Stimulated activated CD4-positive, alpha-beta T cell treated with anti-CD3 and anti-CD28 coated beads, TNF-alpha, amount 100 ng/mL, for 4 hours (primary cell): ENCODE data around the gene DCAF4.
A peak's percentile ranks its signal among the peaks of the same experiment; 100 is the strongest.

ENCODE experiments used
- DNase-seq, 3 experiments: peaks; one replicate each; pipeline ENCODE4 v3.0.0-alpha.2; 2020; ENCODE audit warnings: low read depth in 3 of 3

DCAF4 gene

DNA sequence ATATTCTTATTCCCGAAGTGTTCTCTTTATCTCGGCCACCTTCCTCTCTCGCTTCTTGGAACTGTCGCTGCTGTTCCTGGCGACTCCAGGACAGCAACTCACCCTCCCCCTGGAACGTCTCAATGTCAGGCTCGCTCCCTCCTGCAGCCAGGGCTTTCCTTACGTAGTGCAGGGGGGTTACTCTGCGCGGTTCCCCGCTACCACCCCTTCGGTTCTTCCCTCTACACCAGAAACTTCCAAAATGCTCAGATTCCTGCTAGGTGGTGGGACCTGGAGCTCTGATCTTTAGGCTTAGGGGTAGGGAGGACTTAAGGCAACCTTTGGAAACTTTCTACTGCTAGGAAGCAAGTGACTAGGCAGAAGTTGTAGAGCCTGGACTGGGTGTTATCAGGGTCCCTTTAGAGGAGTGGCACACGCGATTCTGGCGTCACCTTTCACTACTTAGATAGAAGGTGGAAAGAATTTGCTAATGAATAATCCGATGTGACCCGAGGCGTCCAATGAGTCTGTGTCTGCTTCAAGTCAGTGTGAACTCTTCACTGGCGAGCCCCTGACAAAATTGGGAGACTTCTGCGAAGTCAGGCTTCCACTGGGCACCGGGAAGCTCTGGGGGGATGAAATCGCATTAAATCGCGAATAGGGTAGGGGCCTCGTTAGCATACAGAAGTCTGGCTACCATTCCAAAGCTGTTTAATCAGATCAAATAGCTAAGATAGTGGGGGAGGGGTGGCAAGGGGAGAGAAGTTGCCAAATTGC lies 31.5 kb upstream of the DCAF4 start:
- no peak for DNase-seq

DNA sequence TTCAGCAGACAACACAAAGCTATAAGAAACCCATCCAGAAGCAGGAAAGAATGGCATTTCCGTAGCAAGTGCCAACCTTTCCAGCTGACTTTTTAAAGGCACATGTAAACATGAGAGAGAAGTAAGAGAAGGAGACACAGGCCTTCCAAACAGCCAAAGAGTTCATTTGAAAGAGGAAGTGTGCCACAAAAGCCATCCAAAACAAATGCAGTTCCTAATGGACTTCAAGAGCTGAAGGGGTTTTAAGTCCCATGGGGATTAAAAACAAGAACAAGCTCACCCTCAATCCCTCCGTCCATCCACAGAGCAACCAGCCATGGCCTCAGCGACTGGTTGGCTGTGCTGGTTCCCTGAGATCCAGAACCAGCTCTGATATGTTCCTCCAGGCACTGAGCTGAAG lies 27.8 kb upstream of the DCAF4 start:
- DNase-seq: no peak

DNA sequence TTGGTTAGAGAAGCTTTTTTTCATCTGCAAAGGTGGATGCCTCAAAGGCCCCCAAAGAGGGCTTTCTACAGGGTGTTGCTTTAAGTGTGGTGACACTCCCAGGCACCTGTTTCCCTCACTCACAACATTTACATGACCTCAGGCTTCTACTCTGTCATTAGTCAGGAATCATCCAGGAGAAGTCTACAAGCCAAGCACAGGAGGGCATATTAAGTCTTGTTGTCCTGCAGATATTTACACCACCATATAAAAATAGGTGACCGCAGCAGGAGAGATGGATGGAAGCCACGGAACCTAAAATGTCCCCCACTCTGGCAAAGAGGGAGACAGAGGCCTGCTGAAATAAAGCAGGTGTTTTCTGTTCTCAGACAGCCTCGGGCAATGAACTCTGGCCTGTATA lies 24.9 kb upstream of the DCAF4 start:
- DNase-seq: no peak

DNA sequence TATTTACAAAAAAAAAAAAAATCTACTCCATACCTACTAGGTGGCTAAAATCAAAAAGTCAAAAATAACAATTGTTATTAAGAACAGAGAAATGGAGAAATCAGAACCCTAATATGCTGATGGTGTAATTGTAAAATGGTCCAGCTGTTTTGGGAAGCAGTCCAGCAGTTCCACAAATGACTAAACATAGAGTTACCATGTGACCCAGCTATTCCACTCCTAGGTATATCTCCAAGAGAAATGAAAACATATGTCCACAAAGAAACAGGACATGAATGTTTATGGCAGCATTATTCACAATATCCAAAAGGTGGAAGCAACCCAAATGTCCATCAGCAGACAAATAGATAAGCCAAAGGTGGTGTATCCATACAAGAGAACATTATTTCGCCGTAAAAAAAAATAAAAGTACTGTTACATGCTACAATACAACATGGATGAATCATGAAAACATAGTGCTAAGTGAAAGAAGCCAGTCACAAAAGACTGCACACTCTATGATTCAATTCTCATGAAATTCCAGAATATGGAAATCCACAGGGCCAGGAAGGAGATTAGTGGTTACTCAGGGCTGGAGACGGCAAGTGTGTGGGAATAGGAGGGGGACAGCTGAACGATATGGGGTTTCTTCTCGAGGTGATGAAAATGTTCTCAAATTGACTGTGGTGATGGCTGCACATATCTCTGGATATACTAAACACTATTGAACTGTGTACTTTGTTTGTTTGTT lies 23.3 kb upstream of the DCAF4 start:
- DNase-seq: no peak

DNA sequence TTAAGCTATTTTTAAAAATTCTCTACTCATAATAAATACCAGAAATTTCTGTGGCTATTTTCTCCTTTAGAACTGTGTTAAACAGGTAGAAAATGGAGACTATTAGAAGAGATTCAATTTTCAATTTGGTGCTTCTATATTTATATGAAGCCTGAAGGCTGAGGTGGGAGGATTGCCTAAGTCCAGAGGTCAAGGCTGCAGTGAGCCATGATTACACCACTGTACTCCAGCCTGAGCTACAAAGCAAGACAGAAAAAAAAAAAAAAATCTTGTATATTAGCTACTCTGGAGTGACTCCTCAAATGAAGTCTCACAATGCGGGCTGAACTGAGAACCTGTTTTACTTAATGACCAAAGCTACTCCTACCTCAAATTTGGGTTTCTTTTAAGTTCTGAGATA lies 22.5 kb upstream of the DCAF4 start:
- DNase-seq: no peak

DNA sequence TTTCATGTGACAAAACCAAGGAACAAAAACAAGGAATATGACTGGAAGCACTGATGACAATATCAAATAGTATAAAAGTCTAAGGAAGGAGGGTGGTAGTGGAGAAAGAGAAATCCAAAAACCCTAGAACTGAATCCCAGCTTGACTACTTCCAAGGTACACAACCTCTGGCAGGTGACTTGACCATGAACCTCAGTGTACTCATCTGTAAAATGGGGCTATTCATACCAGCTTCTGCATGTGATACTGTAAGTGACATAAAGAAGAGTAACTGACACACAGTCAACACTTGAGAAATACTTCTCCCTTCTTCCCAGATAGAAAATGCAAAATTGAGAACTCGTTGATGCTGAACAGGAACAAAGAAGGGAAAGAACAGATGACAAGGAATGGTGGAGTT lies 22.0 kb upstream of the DCAF4 start:
- DNase-seq: no peak

DNA sequence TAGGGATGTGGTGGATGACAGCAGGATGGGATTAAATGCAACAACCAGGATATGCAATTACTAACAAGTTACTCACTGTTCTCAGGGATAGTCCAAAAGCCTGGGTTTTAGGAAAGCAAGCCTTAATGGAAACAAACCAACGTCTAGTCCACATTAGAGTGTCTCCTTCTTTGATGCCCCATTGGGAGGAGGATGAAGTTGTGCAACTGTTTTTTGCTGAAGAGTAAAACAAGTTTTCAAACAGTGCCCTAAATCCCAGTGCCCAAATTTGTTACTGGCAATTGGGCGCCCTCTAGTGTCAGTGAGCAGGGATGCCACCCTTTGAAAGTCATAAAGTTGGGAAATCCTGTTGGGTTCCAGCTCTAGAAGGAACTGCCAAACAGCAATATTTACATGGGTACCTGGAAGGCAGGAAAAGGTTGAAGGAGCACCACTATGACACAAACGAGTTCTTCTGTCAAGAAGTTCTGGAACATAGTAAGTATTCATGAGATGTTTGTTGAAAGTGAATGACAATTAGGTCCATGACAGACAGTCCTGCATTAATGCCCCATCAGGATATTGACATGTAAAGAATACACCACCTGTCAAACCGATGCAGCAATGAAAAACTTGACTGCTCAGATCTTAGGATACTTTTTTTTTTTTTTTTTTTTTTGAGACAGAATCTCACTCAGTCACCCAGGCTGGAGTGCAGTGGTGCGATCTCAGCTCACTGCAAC lies 21.3 kb upstream of the DCAF4 start:
- peak in 2 of 3 experiments; percentile 27 to 52 for DNase-seq

DNA sequence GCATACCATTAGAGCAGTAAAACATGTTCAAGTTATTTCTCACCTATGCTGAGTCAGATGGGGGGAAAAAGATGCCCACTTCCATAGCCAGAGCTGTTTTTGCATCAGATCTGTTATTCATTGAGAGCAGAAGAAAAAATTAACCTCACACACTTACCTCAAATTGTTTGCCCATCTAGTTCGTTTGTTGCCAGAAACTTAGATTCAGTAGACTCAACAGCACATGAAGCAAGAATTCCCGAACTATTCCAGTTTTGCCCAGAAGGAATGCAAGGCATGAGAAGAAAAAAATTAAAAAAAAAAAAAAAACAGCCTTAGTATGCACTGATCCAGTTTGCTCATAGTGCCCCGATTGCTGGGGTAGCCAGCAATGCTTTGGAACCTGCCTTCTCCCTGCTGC lies 19.9 kb upstream of the DCAF4 start:
- DNase-seq: no peak

DNA sequence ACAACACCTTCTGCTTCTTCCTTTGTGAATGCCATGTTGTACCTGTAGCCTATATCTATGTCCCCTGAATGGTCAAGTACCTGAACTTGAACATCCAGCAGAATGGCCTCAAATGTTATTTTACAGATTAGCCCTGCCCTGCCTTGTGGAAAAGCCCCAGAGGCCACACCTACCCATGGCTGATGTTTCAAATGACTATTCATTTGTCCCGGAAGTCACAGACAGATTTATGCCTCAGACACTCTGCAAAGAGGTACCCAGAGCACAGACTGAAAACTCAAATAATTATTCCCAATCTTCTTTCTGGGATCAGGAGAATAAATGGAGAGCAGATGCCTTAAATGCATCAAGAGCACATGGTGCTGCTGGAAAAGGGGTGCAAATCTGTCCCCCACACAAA lies 19.4 kb upstream of the DCAF4 start:
- no peak for DNase-seq

DNA sequence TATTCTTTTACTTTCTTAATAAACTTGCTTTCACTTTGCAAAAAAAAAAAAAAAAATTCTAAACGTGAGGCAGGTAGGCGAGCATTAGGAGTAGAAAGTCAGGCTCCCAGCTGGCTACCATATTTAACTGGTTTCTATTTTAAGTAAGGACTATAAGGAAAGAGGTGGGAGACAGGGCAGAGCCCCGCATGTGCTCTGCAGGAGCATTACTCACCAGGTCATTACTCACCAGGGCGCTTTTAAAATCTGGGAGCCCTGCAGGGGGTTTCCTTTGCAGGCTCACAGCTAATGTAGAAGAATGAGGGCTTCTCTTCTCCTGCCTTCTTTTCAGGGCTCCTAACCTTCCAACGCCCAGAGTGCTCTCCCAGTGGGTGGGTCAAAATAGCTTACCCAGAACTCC lies 18.4 kb upstream of the DCAF4 start:
- DNase-seq: no peak

DNA sequence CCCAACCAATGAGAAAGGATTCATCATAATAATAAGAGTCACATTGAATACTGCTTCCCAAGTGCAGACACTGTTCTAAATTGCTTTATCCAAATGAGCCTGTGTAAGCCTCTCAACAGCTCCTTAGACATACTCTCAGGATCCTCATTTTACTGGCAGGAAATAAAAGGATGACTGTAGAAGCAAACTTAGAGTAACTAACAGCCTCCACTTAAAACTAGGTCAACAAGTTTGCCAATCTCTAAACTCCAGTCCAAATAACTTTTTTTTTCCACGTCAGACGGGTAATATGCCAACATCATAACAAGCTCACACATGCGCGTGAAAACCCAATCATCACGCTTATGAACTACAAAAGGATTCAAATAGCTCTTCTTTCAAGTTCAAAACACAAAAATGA lies 17.1 kb upstream of the DCAF4 start:
- no peak for DNase-seq

DNA sequence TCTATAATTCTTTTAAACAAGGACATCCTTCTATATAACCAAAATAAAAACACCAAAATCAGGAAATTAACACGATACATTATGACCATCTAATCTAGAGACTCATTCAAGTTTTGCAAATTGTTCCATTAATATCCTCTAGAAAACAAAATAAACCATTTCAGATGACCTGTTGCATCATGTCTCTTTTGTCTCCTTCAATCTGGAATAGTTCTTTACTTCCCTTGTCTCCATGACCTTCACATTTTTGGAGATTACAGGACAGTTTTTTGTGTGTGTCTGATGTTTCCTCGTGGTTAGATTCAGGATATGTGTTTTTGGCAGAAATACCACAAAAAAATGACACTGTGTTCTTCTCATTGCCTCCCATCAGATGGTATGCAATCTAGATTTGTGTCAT lies 12.5 kb upstream of the DCAF4 start:
- no peak for DNase-seq

DNA sequence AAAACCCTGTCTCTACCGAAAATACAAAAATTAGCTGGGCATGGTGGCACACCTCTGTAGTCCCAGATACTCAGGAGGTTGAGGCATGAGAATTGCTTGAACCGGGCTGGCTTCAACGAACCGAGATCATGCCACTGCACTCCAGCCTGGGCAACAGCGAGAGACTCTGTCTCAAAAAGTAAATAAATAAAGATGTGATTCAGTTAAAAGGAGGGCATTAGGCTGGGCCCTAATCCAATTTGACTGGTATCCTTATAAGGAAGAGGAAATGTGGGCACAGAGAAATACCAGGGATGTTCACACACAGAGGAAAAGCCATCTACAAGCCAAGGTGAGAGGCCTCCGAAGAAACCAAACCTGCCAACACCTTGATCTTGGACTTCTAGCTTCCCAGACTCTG lies 10.1 kb upstream of the DCAF4 start:
- no peak for DNase-seq

DNA sequence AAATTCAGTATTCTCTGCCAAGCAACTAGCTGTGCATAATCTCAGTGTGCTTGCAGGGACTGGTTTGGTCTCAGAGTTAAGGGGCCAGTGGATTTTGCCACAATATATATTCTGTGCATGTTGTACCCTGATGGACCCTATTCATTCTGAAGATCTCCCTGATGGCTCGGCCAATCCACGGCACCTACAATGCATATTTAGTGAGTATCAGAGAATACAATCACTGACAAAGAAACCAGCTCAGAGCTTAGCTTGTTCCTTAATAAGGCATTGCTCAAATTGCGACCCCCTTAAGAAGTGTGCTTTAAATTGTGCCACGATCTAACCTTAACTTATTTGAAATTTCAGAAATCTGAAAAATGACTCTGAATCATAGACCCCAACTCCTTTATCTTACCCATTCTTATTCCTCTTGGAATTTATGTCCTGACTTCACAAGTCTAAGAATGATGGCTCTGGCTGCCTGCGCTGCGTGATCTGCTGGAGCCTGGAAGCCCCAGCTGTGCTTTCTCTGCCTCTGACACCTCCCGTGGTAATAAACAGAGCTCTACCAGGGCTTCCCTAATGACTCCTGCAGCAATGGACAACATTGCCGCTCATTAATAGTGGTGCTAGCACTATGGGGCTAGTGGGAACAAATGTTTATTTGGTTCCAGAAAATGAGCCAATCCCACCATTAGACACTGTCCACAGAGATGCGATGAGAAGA lies 9.0 kb upstream of the DCAF4 start:
- no peak for DNase-seq

DNA sequence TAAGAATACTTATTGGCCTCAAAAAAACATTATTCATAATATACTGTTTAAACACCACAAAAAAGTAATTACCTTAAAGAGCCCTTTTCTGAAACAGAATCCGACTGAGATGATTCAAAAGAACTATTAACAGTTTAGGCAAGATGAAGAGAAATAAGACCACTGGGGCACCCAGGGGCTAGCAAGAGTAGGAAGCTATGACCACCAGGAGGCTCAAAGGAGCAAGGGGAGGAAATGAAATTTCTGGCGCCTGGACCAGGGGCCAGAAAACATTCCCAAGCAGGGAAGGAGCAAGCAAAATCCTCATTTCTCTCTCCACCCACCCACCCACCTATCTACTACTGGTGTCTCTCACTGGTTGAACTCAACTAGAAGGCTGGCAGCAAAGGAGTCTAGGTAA lies 6.3 kb upstream of the DCAF4 start:
- DNase-seq: no peak

DNA sequence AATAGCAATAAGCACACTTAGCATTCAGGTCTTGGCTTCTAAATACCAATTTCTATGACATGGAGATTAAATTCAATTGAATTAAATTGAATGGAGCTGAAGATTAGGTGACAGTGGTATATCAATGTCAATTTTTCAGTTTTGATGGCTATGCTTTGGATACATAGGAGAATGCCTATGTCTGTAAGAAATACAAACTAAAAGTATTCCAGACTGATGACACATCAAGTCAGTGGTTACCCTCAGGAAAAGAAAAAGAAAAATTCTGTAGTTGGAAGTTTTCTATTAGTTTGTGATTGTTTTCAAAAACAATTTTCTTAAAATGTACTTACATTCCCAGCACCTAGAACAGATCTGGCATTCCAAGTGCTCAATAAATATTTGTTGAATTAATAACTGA lies 4.9 kb upstream of the DCAF4 start:
- no peak for DNase-seq

DNA sequence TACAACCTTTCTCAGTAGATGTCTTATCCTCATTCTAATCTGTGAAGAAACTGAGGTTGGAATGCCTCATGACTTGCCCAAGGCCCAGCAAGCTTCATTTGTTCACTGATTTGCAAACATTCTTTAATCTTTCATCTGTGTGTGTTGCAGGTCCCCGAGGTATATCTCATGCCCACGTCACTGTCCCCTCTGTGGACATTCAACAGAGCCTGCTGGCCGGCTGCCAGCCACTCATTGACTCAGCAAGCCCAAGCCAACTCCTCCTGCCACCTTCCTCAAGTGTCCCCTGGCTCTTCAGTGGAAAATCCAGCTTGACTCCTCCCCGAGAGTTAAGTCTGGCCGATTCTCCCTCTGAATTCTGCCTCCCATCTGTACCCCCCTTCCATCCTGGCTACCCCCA lies 1.9 kb upstream of the DCAF4 start:
- no peak for DNase-seq

DNA sequence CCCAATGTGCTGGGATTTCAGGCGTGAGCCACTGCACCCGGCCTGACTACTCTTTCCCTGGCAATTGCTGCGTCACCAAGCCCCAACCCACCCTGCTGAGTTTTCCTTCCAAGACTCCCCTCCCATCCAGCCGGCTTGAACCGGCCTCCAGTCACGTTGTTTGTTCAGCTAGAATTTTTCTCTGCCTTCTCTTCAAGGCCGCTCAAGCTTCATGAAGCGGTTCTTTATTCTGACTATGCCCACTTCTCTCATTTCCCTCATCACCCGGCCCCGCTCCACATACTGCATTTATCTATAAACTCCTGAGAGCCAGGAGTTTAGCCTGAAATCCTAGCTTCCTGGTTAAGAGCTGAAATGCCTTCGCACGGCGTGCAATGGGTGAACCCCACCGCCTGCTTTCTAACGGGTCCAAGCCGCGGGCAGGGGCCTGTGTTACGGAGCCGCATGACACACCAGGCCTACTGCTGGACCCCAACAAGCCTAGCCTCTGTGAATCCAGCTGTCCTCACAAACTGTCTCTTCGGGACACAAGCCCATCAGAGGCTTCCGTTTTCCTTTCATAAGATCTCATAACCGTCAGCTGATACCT lies 999 bp upstream of the DCAF4 start:
- DNase-seq: no peak

DNA sequence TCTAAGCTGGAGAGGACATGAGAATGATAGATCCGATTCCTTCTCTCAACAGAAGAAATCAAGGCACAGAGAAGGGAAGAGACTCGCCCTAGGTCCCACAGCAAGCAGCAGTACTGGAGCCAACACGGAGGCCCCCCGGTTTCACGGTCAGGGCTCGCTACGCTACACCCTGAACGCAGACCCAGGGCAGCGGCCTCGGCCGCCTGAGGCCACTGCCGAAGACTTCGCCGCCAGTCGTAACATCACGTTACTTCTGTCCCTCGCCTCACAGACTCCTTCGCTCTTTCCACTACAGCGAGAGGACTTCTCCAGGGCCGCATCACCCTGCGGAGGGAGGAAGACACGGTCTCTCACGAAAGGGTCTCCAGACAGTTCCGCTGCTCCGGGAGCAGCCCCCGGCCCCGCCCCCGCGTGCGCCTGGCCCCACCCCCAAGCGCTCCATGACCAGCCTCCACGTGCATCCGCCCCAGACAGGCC lies 411 bp upstream of the DCAF4 start:
- DNase-seq: peak in 1 of 3 experiments; percentile 80

DNA sequence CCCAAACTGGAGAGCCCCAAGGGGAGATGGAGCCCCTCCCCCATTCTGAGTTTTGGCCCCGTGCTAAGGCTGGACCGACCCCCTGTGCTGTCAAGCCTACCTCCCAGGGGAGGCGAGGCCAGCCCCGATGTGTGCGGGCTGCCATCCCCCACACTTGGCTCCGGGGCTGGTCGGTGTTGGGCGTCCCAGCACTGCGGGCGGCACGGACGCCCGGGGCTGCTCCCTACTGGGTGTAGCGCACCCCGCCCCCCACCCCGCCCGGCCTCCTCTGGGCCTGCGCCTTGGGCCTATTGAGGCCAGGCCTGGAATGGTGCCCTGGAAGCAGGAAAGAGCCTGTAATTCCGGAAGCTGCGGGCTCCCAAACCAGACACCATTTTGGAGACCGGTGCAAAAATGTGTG lies 2.6 kb downstream of the DCAF4 start:
- no peak for DNase-seq

DNA sequence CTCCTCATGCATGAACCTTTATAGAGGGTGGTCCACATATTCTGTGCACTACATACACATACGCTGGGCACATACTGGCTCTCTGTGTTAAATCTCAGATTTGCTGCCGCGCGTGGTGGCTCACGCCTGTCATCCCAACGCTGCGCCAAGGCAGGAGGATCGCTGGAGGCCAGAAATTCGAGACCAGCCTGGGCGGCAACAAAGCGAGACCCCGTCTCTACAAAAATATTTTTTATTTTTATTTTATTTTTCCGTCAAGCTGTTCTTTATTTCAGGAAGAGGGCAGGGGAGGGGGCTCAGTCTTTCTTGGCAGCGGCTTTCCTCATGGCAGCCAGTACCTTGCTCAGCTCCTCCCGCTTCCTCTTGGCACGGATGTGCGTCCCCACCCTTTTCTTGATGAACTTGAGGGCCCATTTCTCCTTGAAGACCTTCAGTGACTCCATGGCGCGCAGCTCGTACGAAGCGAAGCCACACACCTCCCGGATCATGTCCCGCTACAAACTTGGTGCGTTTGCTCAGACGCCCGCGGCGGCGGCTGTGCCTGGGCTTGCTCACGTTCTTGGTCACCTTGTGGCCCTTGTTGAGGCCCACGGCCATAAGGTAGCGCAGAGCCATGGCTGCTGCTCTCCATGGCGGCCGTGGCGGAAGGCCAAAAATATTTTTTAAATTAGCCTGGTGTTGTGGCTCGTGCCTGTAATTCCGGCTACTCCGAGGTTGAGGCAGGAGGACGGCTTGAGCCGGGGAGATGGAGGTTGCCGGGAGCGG lies 3.2 kb downstream of the DCAF4 start:
- no peak for DNase-seq
